K562 (cell line): ENCODE data around the gene RPRD1B. TPM values are rescaled to one million over a fixed set of nuclear protein-coding genes. Genes with fewer than 3 reads are reported as not detected.

Source experiments
- BRD9 ChIP-seq: fragments of 450-650 bp; IDR thresholded peaks from 2 replicates; pipeline ENCODE4 v1.6.1; 2018; ENCODE audit warnings: low read depth; ENCODE audit not compliant: partially characterized antibody
- CBX3 ChIP-seq, 2 experiments: IDR thresholded peaks; 1 replicate in 1 of 2; 2 replicates in 1 of 2; pipeline ENCODE4 v1.6.1; 2012; ENCODE audit warnings: inconsistent platforms in 2 of 2, low read length in 2 of 2, borderline replicate concordance in 1 of 2, control low read depth in 1 of 2
- COPS2 ChIP-seq: fragments of 450-650 bp; conservative IDR thresholded peaks from 2 replicates; pipeline ENCODE4 v1.6.1; 2016; ENCODE audit warnings: mild to moderate bottlenecking, moderate library complexity
- ELK3 ChIP-seq: fragments of 450-650 bp; formaldehyde crosslinking; IDR thresholded peaks from 2 replicates; pipeline ENCODE4 v1.4.0; 2020; ENCODE audit warnings: mild to moderate bottlenecking
- EP400 ChIP-seq: fragments of 450-650 bp; IDR thresholded peaks from 2 replicates; pipeline ENCODE4 v1.6.1; 2017; ENCODE audit warnings: antibody characterized with exemption, mild to moderate bottlenecking, moderate library complexity
- ESRRB ChIP-seq: fragments of 250-450 bp; sonication (Bioruptor Pico); IDR thresholded peaks from 2 replicates; pipeline ENCODE4 v1.5.0; 2020; ENCODE audit warnings: mild to moderate bottlenecking, moderate library complexity, borderline replicate concordance
- HMG20A ChIP-seq: fragments of 450-650 bp; formaldehyde crosslinking; conservative IDR thresholded peaks from 2 replicates; pipeline ENCODE4 v1.4.0; 2020; ENCODE audit warnings: mild to moderate bottlenecking, mixed read lengths
- KAT7 ChIP-seq: sonication (generic); formaldehyde crosslinking; IDR thresholded peaks from 2 replicates; pipeline ENCODE4 v1.8.0; 2022; ENCODE audit warnings: missing genetic modification reagents, mild to moderate bottlenecking, borderline replicate concordance
- POLR2H ChIP-seq: IDR thresholded peaks from 2 replicates; pipeline ENCODE4 v1.6.1; 2016; ENCODE audit warnings: missing genetic modification characterization, low read depth, mild to moderate bottlenecking, control low read depth, missing compliant biosample characterization, moderate library complexity
- RBFOX2 ChIP-seq: fragments of 200-400 bp; formaldehyde crosslinking; IDR thresholded peaks from 2 replicates; pipeline ENCODE4 v1.6.1; 2017; ENCODE audit warnings: low read depth, mild to moderate bottlenecking, low read length, moderate library complexity
- TGIF2 ChIP-seq: sonication (generic); formaldehyde crosslinking; IDR thresholded peaks from 2 replicates; pipeline ENCODE4 v1.8.1; 2022; ENCODE audit warnings: mild to moderate bottlenecking, missing genetic modification reagents, moderate library complexity
- U2AF2 ChIP-seq: fragments of 200-400 bp; formaldehyde crosslinking; optimal IDR thresholded peaks from 2 replicates; pipeline ENCODE3; 2017; ENCODE audit warnings: low read depth, mild to moderate bottlenecking, low read length
- ZNF140 ChIP-seq: fragments of 250-450 bp; sonication (Bioruptor Pico); IDR thresholded peaks from 2 replicates; pipeline ENCODE4 v1.8.0; 2021; ENCODE audit warnings: moderate library complexity, mild to moderate bottlenecking, inconsistent platforms
- ZNF165 ChIP-seq: fragments of 250-450 bp; sonication (Bioruptor Pico); IDR thresholded peaks from 2 replicates; pipeline ENCODE4 v1.4.0; 2020; ENCODE audit warnings: borderline replicate concordance
- ZNF232 ChIP-seq: sonication (generic); formaldehyde crosslinking; IDR thresholded peaks from 2 replicates; pipeline ENCODE4 v1.8.0; 2022; ENCODE audit warnings: mild to moderate bottlenecking, missing genetic modification reagents
- ZNF24 ChIP-seq: fragments of 450-650 bp; IDR thresholded peaks from 2 replicates; pipeline ENCODE4 v1.6.1; 2016
- ZNF696 ChIP-seq: fragments of 250-450 bp; sonication (Bioruptor Pico); conservative IDR thresholded peaks from 2 replicates; pipeline ENCODE4 v1.4.0; 2020; ENCODE audit warnings: mild to moderate bottlenecking, moderate library complexity
- ZNF699 ChIP-seq: fragments of 250-450 bp; sonication (Bioruptor Pico); IDR thresholded peaks from 2 replicates; pipeline ENCODE4 v1.8.0; 2021; ENCODE audit warnings: mild to moderate bottlenecking, moderate library complexity; ENCODE audit not compliant: insufficient replicate concordance
- polyA plus RNA-seq, 8 experiments: library from polyadenylated mRNA; depleted of rRNA in 4 of 8; stranded (reverse) in 5 of 8; unstranded in 3 of 8; fragments of >200 nt; fragmentation: Nextera tagmentation in 2 of 8; fragmentation: Illumina TruSeq in 1 of 8; extraction: Ambion mirVana in 2 of 8; extraction: Trizol in 1 of 8; gene quantifications; 2 replicates each; pipeline versions ENCODE4 v1.2.1 to v1.2.3, GENCODE V29; 2011 to 2014; ENCODE audit warnings: inconsistent platforms in 1 of 8, missing spikeins in 1 of 8
- total RNA-seq, 7 experiments: library from RNA; depleted of rRNA in 6 of 7; stranded (reverse); fragments of >200 nt in 6 of 7; fragmentation: Illumina TruSeq in 2 of 7; extraction: Trizol in 2 of 7; gene quantifications; 2 replicates each; pipeline versions ENCODE4 v1.2.1 to v1.2.3, GENCODE V29; 2011 to 2021; ENCODE audit warnings: low replicate concordance in 1 of 7
- TF ChIP-seq, protein P1 (sequence below): sonication (generic); formaldehyde crosslinking; IDR thresholded peaks from 2 replicates; pipeline ENCODE4 v1.8.0; 2022; ENCODE audit warnings: mild to moderate bottlenecking, low read depth, missing genetic modification reagents
- TF ChIP-seq, protein P2 (sequence below): sonication (generic); formaldehyde crosslinking; IDR thresholded peaks from 2 replicates; pipeline ENCODE4 v1.8.0; 2023; ENCODE audit warnings: mild to moderate bottlenecking, missing genetic modification reagents

Gene RPRD1B
- total and polyA plus RNA-seq, 9 of the 15 experiments (the other 6 are each of a cell fraction or from before 2014, with no cell fraction given), result 5.5 to 43.0 (median 24.4) TPM

- TF ChIP-seq U2AF2 (no peak), ZNF24 (no peak), EP400 (peak; percentile 97), TGIF2 (CRISPR knock-in tag) (no peak), KAT7 (no peak), POLR2H (peak; percentile 69), CBX3 (IDR thresholded peaks at IDR 0.05; ENCODE audit: borderline replicate concordance in 1 of 2, low read length in 2 of 2) (peak in 1 of 2 experiments; percentile 54; a peak in 1 of 3 replicates), COPS2 (no peak), ZNF165 (CRISPR knock-in tag) (no peak), ZNF696 (CRISPR knock-in tag) (no peak), BRD9 (no peak), ESRRB (CRISPR knock-in tag) (no peak), ZNF140 (CRISPR knock-in tag) (no peak), ZNF699 (CRISPR knock-in tag) (no peak), HMG20A (CRISPR knock-in tag) (no peak), ELK3 (CRISPR knock-in tag) (no peak), RBFOX2 (peak; percentile 97), ZNF232 (CRISPR knock-in tag) (0 out of 2 replicates have a peak, but pooled peaks have one; percentile 57)
- TF ChIP-seq, protein P1, sequence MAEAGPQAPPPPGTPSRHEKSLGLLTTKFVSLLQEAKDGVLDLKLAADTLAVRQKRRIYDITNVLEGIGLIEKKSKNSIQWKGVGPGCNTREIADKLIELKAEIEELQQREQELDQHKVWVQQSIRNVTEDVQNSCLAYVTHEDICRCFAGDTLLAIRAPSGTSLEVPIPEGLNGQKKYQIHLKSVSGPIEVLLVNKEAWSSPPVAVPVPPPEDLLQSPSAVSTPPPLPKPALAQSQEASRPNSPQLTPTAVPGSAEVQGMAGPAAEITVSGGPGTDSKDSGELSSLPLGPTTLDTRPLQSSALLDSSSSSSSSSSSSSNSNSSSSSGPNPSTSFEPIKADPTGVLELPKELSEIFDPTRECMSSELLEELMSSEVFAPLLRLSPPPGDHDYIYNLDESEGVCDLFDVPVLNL, result peak; percentile 43; the same call in 1 of the 2 replicates
- TF ChIP-seq, protein P2, sequence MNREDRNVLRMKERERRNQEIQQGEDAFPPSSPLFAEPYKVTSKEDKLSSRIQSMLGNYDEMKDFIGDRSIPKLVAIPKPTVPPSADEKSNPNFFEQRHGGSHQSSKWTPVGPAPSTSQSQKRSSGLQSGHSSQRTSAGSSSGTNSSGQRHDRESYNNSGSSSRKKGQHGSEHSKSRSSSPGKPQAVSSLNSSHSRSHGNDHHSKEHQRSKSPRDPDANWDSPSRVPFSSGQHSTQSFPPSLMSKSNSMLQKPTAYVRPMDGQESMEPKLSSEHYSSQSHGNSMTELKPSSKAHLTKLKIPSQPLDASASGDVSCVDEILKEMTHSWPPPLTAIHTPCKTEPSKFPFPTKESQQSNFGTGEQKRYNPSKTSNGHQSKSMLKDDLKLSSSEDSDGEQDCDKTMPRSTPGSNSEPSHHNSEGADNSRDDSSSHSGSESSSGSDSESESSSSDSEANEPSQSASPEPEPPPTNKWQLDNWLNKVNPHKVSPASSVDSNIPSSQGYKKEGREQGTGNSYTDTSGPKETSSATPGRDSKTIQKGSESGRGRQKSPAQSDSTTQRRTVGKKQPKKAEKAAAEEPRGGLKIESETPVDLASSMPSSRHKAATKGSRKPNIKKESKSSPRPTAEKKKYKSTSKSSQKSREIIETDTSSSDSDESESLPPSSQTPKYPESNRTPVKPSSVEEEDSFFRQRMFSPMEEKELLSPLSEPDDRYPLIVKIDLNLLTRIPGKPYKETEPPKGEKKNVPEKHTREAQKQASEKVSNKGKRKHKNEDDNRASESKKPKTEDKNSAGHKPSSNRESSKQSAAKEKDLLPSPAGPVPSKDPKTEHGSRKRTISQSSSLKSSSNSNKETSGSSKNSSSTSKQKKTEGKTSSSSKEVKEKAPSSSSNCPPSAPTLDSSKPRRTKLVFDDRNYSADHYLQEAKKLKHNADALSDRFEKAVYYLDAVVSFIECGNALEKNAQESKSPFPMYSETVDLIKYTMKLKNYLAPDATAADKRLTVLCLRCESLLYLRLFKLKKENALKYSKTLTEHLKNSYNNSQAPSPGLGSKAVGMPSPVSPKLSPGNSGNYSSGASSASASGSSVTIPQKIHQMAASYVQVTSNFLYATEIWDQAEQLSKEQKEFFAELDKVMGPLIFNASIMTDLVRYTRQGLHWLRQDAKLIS (CRISPR knock-in tag), result no peak; the same call in 1 of the 2 replicates
These were observed at the start of gene RPRD1B, which contains the start of gene TTI1 (continued) for GRCh38 chr20:38033330-38034107.
